Urothelium cell line (cell line): ENCODE results near the gene ARRB2.
"Not testable (repeated sequence)": the region's sequence is repeated elsewhere in the genome, so short reads cannot be mapped to it uniquely, and the experiment has no call there.

ENCODE experiments used
- DNase-seq: peaks from one replicate; pipeline ENCODE4 v3.0.0; 2011; ENCODE audit warnings: low spot score, mixed read lengths
- FAIRE-seq: peaks from 2 replicates; lab custom pipeline; 2011; peaks lifted over from hg19 to GRCh38; lab: Jason Lieb, UNC

ARRB2 gene

GRCh38 chr17:4709794-4710692, at the start of gene ARRB2:
ARRB2 (plus strand) TSS chr17:4710632; CDS start chr17:4710722, 90 bp downstream.
- peak; percentile 95 for DNase-seq
- FAIRE-seq = peak; percentile 61

- no peak for FAIRE-seq
- DNase-seq = no peak
Measured at GRCh38 chr17:4663711-4664110, 46.7 kb upstream of the ARRB2 start.

GRCh38 chr17:4664230-4664629, 46.2 kb upstream of the ARRB2 start:
- FAIRE-seq (no peak), DNase-seq (no peak)

DNA sequence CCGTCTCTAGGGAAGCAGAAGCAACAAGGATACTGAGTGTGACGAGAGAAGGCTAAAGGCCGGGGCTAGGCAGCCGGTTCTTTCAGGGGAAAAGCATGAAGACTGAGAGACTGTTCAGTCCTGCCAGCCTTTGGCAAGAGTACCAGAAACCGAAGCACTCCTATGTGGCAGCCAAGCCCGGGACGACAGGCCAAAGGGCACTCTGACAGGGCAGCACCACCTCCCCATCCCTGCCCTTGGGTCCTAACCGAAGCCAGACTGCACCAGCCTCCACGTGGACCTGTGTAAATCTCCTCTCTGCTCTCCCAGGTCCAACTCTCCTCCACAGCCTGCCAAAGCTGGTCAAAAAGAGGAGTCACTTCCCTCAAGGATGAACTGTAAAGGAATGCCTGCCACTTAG, 45.4 kb upstream of the ARRB2 start:
- no peak for FAIRE-seq
- no peak for DNase-seq

- DNase-seq (no peak), FAIRE-seq (no peak)
Measured at GRCh38 chr17:4666296-4666695, 44.1 kb upstream of the ARRB2 start.

- no peak for FAIRE-seq
- no peak for DNase-seq
Measured at GRCh38 chr17:4667166-4667565, 43.3 kb upstream of the ARRB2 start.

DNA sequence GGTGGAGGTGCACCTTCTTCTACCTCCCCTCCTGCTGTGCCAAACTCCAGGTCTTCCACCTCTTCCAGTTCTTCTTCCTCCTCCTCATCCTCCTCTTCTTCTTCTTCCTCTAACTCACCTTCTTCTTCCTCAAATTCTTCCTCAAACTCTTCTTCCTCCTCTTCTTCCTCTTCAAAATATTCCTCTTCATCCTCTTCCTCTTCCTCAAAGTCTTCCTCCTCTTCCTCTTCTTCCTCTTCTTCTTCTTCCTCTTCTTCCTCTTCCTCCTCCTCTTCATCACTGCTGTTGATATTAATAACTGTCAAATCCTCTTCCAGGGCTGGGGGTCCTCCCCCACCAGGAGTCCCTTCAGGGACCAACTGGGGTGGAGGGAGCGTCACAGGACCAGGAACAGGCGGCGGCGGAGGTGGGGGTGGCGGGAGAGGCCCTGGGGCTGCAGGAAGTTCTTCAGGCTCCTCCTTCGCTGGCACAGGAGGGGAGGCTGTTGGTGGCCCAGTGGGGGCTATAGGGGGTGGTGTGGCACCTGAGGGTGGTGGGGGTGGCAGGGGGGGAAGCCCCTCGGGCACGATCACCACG, 38.3 kb upstream of the ARRB2 start:
- no peak for DNase-seq
- no peak for FAIRE-seq

DNA sequence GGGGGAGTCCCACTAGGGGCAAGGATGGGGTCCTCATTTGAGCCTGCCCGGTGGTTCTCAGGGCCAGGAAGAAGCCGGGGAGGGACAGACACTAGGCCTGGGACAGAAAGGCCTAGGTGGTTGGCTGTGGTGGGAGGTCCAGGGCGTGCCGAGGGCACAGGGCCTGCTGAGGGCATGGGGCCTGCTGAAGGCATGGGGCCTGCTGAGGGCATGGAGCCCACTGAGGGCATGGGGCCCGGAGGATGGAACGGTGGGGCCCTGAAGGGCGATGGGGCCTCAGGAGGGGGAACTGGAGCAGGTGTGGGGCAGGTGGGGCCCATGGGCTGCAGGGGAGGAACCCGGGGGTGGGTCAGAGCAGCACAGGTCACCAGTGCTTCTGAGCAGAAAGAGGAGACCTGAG, 37.7 kb upstream of the ARRB2 start:
- DNase-seq (no peak), FAIRE-seq (no peak)

GRCh38 chr17:4673169-4673568, 37.3 kb upstream of the ARRB2 start:
- DNase-seq = no peak
- FAIRE-seq = no peak

DNA sequence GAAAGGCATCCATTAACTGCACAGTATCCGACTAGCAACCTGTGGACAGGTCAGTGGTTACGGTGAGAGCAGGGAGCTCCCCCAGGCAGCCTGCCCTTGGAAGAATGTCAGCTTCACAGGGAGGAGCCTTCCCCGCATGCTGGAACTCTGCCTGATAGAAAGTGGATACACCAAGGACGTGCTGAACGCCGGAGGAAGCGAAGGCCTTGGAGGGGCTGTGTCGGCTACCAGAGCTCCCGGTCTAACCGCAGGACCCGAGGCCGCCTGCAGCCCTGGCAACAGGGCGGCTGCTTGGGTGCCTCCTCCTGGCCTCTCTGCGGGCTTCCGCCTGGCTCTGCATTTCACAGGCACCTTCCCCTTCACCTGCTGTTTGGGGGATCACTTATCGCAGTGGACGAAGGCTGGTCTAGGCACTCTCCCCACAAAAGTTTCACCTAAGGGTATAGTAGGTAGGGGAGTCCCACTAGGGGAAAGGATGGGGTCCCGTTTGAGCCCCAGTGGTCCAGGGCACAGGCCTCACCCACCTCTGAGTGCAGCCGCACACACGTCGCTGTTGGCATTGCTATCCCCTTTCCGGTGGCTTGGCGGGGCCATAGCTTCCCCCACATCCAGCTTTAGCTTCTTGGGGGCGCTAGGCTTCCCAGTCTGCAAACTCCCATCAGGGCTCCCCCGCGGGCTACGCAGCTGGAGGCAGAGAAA, 36.3 kb upstream of the ARRB2 start:
- FAIRE-seq = no peak
- no peak for DNase-seq

- FAIRE-seq (no peak), DNase-seq (no peak)
Measured at GRCh38 chr17:4674685-4674998, 35.8 kb upstream of the ARRB2 start.

DNA sequence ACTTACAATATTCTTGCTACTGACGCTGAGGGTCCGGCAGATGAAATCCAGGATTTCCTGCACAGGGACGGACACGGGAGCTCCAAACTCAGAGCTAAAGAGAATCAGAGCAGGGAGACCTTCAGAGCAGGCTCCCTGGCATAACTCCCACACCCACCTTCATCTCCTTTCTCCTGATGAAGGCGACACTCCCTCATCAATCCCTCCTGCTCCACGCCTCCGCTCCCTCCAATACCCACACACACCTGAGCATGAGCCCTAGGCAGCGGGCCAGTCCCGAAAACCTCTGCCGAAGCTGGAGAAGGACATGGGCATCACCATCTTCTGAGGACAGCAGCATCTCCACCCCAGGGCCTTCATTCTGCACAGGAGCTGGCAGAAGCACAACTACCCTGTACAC, 34.6 kb upstream of the ARRB2 start:
- FAIRE-seq (no peak), DNase-seq (no peak)

DNA sequence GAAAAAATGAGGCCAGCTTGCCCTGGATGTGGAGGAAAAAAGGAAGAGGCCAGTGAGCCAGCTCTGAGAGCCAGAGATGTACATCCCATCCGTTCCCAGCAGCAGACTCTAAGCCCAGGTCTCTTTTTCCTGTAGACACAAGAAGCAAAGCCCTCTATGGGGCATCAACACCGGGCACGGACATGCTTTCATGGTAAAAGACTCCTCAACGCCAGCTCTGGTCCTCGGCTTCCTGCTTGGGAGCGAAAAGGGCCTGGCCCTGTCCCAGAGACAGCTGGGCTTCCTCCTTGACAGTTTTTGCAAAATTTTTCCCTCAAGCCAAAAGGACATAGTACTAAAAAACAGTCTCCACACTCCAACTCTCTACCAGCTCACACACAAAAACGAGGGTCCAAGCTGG, 33.6 kb upstream of the ARRB2 start:
- no peak for FAIRE-seq
- DNase-seq = no peak

GRCh38 chr17:4678448-4679026, 31.9 kb upstream of the ARRB2 start:
- FAIRE-seq (no peak), DNase-seq (peak; percentile 9)

DNA sequence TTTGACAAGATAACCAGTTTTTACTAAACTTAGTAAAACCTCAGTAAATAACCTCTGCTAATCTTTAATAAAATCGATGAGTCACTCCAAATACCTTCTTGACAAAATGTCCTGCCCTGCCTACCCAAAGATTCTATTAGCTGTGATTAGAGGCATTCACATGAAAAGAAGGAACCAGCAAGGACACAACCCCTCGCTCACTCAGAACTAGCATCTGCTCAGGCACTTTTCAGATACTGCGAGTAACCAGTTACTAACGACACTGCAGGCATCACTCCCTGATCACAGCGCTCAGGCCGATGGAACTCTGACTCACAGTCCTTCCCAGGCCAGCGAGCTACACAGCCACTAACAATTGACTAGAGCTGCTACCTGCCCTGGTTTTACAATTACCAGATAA, 30.8 kb upstream of the ARRB2 start:
- FAIRE-seq = no peak
- DNase-seq = no peak

GRCh38 chr17:4683739-4684138, 26.7 kb upstream of the ARRB2 start:
- not testable (repeated sequence) for FAIRE-seq, DNase-seq

- FAIRE-seq = not testable (repeated sequence)
Measured at GRCh38 chr17:4689872-4690271, 20.6 kb upstream of the ARRB2 start.

DNA sequence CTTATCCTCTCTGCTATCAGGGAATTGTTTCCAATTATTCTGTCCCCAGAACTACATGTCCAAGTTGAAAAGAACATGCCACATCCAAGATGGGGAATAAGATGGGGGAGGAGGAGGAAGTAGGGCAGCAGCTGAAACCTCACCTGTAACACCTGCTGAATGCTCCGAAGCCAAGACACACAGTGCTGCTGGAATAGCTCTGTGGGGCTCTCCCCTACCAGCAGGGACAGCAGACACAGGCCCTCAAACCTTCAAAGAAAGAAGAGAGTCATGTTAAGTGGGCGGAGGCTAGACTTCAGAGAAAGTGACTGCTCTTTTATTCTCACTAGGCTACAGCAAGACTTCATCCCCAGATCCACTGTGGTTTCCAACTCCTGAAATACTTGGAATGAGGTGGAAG, 19.7 kb upstream of the ARRB2 start:
- FAIRE-seq = no peak
- no peak for DNase-seq

More at GRCh38 chr17:4689872-4690271, 20.6 kb upstream of the ARRB2 start:
- not testable (repeated sequence) for DNase-seq

- FAIRE-seq (no peak), DNase-seq (no peak)
Measured at GRCh38 chr17:4691686-4692085, 18.7 kb upstream of the ARRB2 start.

- DNase-seq (no peak), FAIRE-seq (no peak)
Measured at GRCh38 chr17:4693416-4693815, 17.0 kb upstream of the ARRB2 start.

- DNase-seq (no peak), FAIRE-seq (no peak)
Measured at GRCh38 chr17:4696437-4696805, 14.0 kb upstream of the ARRB2 start.
